Motor neuron (in vitro differentiated cells): ENCODE results near the gene RTEL1. TPM values are rescaled to one million over a fixed set of nuclear protein-coding genes. Genes with fewer than 3 reads are reported as not detected.

Source experiments
- ATAC-seq, 8 experiments: fragments of 200-7000 bp; cut with Tn5 transposase; replicated peaks in 6 of 8; 2 replicates each; pipeline ENCODE4 v1.8.0; 2021; ENCODE audit warnings: mild to moderate bottlenecking in 8 of 8, moderate library complexity in 8 of 8
- H3K27ac ChIP-seq, 2 donors: fragments of 250-450 bp; sonication (Bioruptor Pico); 2 replicates each; pipeline ENCODE4 v1.9.0; 2021; ENCODE audit warnings: antibody characterized with exemption in 2 of 2, mild to moderate bottlenecking in 2 of 2, moderate library complexity in 1 of 2
- H3K4me1 ChIP-seq, 2 donors: fragments of 250-450 bp; sonication (Bioruptor Pico); replicated peaks in 1 of 2; 2 replicates each; pipeline ENCODE4 v1.6.1; 2021; ENCODE audit warnings: antibody characterized with exemption in 2 of 2, mild to moderate bottlenecking in 2 of 2, moderate library complexity in 1 of 2
- H3K4me3 ChIP-seq, 5 donors: fragments of 250-450 bp; sonication (Bioruptor Pico); 2 replicates each; pipeline ENCODE4 v1.9.0; 2021; ENCODE audit warnings: antibody characterized with exemption in 5 of 5, mild to moderate bottlenecking in 5 of 5, moderate library complexity in 4 of 5
- WGBS, 10 experiments: fragments of 450-650 bp; shearing (Covaris generic); methylation state at CpG; one replicate each; pipeline ENCODE4 v1.0.0; 2022; 5-methylcytosine and 5-hydroxymethylcytosine counted together
- in situ Hi-C, 9 experiments: fragments of 400-800 bp; cut with MboI; loops; one replicate each; pipeline ENCODE4 v1.15.0; 2021; ENCODE audit warnings: low sequenced_read_pairs in 9 of 9, low pct_unique_long_range_greater_than_20kb in 2 of 9; ENCODE audit not compliant: unreplicated experiment in 9 of 9
- total RNA-seq, 8 experiments: library from RNA; unstranded; fragments of 300-600 nt; gene quantifications; 2 replicates each; pipeline versions ENCODE4 v1.2.3 to v1.2.4, GENCODE V29; 2022

The RTEL1 gene
- total RNA-seq, 8 experiments from 2014 or later: 5.9 to 30.7 (median 11.0) TPM

GRCh38 chr20:63685269-63686026, 27.3 kb downstream of the RTEL1 start:
- WGBS, 10 experiments: 80 to 100% (median 92%) methylated on average over 1 to 2 of the region's 21 CpGs; no CpG with 5 or more reads in 6 of the 10 experiments
- in situ Hi-C loops: no loop called here
- Histone ChIP-seq H3K27ac (no peak overlapping the region), H3K4me1 (peaks cover 15 to 19% of the 10 kb centered on the region in 2 donors), H3K4me3 (no peak overlapping the region)
- no peak for ATAC-seq

DNA sequence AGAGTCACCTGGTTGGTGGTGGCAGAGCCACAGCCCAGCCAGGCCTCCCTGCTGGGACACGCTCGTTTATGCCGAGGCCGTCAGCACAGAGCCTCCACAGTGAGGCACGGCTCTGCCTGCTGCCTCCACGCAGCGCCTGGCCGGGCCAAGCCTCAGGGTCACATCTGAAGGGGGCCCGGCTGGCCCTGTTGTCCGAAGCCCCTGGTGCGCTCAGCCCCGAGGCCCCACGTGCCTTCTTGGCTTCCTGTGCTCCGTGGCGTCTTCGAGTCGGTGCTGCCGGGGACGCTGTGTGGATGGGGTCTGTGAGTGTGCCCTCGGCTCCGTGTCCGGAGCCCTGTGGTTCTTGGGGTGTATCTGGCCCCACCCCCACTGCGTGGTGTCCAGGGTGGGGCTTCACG, 28.0 kb downstream of the RTEL1 start:
- no peak for ATAC-seq
- no peak overlapping the region for H3K4me3 ChIP-seq
- in situ Hi-C loops: no loop called here
- H3K27ac ChIP-seq: peak overlapping the region; percentile 65 to 81
- H3K4me1 ChIP-seq: peaks cover 15 to 19% of the 10 kb centered on the region in 2 donors
- 70 to 100% (median 96%) methylated on average over 2 to 13 of the region's 24 CpGs; no CpG with 5 or more reads in 6 of the 10 experiments for WGBS, 10 experiments

GRCh38 chr20:63686492-63687321, 28.6 kb downstream of the RTEL1 start:
- Histone ChIP-seq H3K4me3 (no peak overlapping the region), H3K27ac (peak overlapping the region; percentile 65 to 81), H3K4me1 (peaks cover 15 to 19% of the 10 kb centered on the region in 2 donors)
- WGBS, 10 experiments: 20 to 60% (median 32%) methylated on average over 1 to 22 of the region's 45 CpGs; no CpG with 5 or more reads in 6 of the 10 experiments
- ATAC-seq: peak; percentile 59 to 81 (median 74)
- in situ Hi-C loops: no loop called here

- 100% methylated on average over 1 of the region's 29 CpGs; no CpG with 5 or more reads in 9 of the 10 experiments for WGBS, 10 experiments
- peak overlapping the region in 1 of 2 donors; percentile 81 for H3K27ac ChIP-seq
- no peak overlapping the region for H3K4me3 ChIP-seq
- peaks cover 15 to 19% of the 10 kb centered on the region in 2 donors for H3K4me1 ChIP-seq
- in situ Hi-C loops: no loop called here
- ATAC-seq: peak in 3 of 8 experiments; percentile 0 to 3 (median 3)
Measured at GRCh38 chr20:63687419-63688178, 29.5 kb downstream of the RTEL1 start.

GRCh38 chr20:63688228-63689045, 30.3 kb downstream of the RTEL1 start:
- WGBS, 10 experiments: 83 to 100% (median 97%) methylated on average over 1 to 5 of the region's 31 CpGs; no CpG with 5 or more reads in 4 of the 10 experiments
- Histone ChIP-seq H3K4me3 (no peak overlapping the region), H3K27ac (no peak overlapping the region), H3K4me1 (peaks cover 15 to 19% of the 10 kb centered on the region in 2 donors)
- in situ Hi-C loops: no loop called here
- no peak for ATAC-seq

DNA sequence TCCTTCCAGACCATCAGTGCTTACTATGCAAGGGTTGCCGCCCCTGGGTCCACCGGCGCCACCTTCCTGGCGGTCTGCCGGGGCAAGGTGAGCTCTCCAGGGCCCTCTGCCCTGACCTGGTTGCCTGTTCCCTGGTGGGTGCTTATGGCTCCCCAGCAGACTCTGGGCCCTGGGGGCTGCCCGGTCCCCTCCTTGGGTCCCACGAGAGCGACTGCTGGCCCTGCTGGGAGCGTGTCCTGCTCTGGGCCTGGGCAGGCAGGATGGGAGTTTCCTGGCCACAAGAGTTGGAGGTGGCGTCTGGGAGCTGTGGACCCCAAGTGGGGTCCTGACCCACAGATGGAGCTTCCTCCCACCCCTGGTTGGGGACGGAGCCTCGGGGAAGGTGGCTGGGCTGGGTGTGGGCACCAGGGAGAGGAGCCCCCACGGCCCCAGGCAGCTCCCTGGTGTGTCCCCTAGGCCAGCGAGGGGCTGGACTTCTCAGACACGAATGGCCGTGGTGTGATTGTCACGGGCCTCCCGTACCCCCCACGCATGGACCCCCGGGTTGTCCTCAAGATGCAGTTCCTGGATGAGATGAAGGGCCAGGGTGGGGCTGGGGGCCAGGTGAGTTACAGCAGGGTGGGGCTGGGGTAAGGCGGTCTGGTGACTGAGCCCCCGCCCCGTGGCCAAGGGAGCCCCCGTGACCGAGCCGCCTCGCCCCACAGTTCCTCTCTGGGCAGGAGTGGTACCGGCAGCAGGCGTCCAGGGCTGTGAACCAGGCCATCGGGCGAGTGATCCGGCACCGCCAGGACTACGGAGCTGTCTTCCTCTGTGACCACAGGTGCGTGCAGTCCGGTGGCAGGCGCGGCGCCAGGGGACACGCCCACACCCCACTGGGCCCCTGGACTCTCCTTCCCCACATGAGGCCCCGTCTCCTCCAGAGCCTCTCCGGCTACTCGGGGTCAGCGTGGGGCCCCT, 31.2 kb downstream of the RTEL1 start:
- peaks cover 15 to 19% of the 10 kb centered on the region in 2 donors for H3K4me1 ChIP-seq
- 80 to 100% (median 100%) methylated on average over 1 to 2 of the region's 44 CpGs; no CpG with 5 or more reads in 7 of the 10 experiments for WGBS, 10 experiments
- H3K27ac ChIP-seq: no peak overlapping the region
- no peak for ATAC-seq
- H3K4me3 ChIP-seq: no peak overlapping the region
- in situ Hi-C loops: no loop called here

DNA sequence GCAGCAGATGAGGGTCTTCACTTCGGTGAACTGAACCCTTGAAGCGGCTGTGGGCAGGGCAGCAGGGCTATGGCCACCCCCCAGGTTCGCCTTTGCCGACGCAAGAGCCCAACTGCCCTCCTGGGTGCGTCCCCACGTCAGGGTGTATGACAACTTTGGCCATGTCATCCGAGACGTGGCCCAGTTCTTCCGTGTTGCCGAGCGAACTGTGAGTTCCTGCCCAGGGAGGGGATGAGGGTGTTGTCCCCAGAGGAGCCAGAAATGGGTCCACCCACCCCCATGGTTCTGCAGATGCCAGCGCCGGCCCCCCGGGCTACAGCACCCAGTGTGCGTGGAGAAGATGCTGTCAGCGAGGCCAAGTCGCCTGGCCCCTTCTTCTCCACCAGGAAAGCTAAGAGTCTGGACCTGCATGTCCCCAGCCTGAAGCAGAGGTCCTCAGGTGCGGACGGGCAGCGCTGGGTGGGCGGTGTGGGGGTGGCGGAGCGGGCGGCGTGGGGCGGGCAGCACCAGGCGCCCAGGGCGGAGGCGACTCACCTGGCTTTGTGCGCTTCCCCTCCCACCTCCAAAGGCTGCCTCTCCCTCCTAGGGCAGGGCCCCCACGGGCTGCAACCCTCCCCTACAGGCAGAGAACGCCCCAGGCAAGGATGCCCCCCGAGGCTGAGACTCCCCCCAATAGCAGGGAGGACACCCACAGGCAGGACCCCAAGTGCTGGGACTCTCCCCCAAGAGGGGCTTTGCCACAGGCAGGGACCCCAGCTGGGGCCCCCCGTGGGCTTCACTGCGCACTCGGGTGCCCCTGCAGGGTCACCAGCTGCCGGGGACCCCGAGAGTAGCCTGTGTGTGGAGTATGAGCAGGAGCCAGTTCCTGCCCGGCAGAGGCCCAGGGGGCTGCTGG, 32.1 kb downstream of the RTEL1 start:
- no CpG with 5 or more reads among the region's 40 CpGs for WGBS, 10 experiments
- no peak for ATAC-seq
- Histone ChIP-seq H3K27ac (no peak overlapping the region), H3K4me3 (no peak overlapping the region), H3K4me1 (peaks cover 15 to 19% of the 10 kb centered on the region in 2 donors)
- in situ Hi-C loops: no loop called here

GRCh38 chr20:63690898-63691710, 33.0 kb downstream of the RTEL1 start:
- H3K4me3 ChIP-seq: no peak overlapping the region
- in situ Hi-C loops: no loop called here
- no peak for ATAC-seq
- 40 to 100% (median 83%) methylated on average over 2 to 3 of the region's 24 CpGs; no CpG with 5 or more reads in 6 of the 10 experiments for WGBS, 10 experiments
- H3K27ac ChIP-seq: no peak overlapping the region
- peaks cover 14 to 18% of the 10 kb centered on the region in 2 donors for H3K4me1 ChIP-seq

GRCh38 chr20:63691711-63692435, 33.8 kb downstream of the RTEL1 start:
- in situ Hi-C loops: no loop called here
- peaks cover 7 to 10% of the 10 kb centered on the region in 2 donors for H3K4me1 ChIP-seq
- no peak overlapping the region for H3K4me3 ChIP-seq
- ATAC-seq: no peak
- 80 to 85% methylated on average over 1 to 5 of the region's 21 CpGs; no CpG with 5 or more reads in 8 of the 10 experiments for WGBS, 10 experiments
- no peak overlapping the region for H3K27ac ChIP-seq
